Measurements from ENCODE around the gene PPIL4. TPM values are rescaled to one million over a fixed set of nuclear protein-coding genes. Genes with fewer than 3 reads are reported as not detected.

Gene PPIL4, protein sequence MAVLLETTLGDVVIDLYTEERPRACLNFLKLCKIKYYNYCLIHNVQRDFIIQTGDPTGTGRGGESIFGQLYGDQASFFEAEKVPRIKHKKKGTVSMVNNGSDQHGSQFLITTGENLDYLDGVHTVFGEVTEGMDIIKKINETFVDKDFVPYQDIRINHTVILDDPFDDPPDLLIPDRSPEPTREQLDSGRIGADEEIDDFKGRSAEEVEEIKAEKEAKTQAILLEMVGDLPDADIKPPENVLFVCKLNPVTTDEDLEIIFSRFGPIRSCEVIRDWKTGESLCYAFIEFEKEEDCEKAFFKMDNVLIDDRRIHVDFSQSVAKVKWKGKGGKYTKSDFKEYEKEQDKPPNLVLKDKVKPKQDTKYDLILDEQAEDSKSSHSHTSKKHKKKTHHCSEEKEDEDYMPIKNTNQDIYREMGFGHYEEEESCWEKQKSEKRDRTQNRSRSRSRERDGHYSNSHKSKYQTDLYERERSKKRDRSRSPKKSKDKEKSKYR
- 10 to 100 TPM; 15.1 to 50.6 (median 21.8) TPM for total RNA-seq

DNA sequence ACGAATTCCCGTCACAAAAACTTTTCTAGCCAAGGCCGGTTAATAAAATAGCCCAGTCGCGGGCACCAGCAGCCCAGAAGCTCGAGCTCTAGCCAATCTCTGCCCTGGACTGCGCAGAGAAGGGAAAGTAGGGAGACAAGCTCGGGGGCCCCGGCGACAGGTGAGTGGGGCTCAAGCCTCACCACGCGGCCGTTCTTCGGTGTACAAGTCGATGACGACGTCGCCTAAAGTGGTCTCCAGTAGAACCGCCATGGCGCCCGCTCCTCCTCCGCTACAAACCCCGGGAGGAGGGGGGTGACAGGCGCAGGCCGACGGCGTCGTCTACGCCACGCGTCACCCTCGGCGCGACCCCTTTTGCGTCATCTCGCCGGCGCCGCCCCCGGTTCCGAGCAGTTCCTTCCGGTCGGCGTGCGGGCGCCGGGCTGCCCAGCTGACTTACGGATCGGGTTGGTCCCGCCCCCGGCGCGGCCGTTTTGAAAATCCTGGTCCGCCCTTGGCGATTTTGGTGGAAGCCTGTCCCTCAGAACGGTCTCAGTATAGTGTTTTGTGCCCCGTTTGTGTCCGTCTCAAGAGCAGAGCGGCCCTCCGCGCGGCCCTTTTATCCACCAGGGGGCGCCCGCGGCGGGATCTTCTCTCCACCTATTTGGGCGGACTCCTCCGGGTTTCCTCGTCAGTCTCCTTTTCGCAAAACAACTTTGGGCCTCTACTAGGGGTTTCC is at the start of gene PPIL4:
Gene PPIL4, minus strand, starts transcription at position 290 of the 718 bp plus-strand sequence. Its CDS starts 38 bp downstream, at position 252.
- H3K4me1 ChIP-seq, result peaks cover 22 to 37% (median 23%) of the 10 kb centered on the region in 4 donors
- ATAC-seq (ENCODE audit: low FRiP score in 2 of 2), result peak; percentile 99
- H3K27me3 ChIP-seq, result no peaks in the 10 kb centered on the region
- no peaks in the 10 kb centered on the region for H3K9me3 ChIP-seq
- DNase-seq, result peak; percentile 94 to 100
- TF ChIP-seq POLR2AphosphoS5 (IDR thresholded peaks at IDR 0.05) (peak; percentile 97 to 98), EP300 (IDR thresholded peaks at IDR 0.05) (peak in 2 of 4 donors; percentile 75 to 94), POLR2A (IDR thresholded peaks at IDR 0.05) (peak; percentile 37 to 93 (median 86))
- TF ChIP-seq, protein P1, sequence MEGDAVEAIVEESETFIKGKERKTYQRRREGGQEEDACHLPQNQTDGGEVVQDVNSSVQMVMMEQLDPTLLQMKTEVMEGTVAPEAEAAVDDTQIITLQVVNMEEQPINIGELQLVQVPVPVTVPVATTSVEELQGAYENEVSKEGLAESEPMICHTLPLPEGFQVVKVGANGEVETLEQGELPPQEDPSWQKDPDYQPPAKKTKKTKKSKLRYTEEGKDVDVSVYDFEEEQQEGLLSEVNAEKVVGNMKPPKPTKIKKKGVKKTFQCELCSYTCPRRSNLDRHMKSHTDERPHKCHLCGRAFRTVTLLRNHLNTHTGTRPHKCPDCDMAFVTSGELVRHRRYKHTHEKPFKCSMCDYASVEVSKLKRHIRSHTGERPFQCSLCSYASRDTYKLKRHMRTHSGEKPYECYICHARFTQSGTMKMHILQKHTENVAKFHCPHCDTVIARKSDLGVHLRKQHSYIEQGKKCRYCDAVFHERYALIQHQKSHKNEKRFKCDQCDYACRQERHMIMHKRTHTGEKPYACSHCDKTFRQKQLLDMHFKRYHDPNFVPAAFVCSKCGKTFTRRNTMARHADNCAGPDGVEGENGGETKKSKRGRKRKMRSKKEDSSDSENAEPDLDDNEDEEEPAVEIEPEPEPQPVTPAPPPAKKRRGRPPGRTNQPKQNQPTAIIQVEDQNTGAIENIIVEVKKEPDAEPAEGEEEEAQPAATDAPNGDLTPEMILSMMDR (IDR thresholded peaks at IDR 0.05), result peak; percentile 69 to 95 (median 80)
- peak within 1 kb of the TSS; percentile 96 to 98 (median 98) for H3K27ac ChIP-seq
- WGBS, 2 donors, result 0 to 2% methylated on average over 14 to 64 of the region's 71 CpGs
- peaks cover 0 to 4% (median under 1%) of the 10 kb centered on the region in 4 donors for H3K36me3 ChIP-seq
- H3K4me3 ChIP-seq, result peak within 1 kb of the TSS; percentile 80 to 96 (median 94)

DNA sequence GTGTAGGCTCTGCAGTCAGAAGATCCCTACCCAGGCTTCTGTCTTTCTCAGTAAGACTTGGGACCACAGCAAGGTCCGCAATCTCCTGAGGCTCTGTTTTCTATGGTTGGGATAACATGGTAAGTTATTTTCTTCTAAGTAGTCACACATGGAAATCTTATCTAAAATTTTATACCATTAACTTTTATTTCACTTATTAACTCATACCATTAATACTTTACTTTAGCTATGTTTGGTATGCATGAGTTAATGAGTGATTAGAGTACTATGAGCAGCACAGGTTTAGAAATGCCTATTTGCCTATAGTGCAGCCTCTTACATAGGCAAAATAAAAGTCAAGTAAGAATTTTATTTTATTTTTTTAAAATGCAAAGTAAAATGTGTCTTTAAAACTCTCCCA is 47.6 kb upstream of the PPIL4 start:
- Histone ChIP-seq H3K27me3 (no peaks in the 10 kb centered on the region), H3K4me3 (no peak overlapping the region), H3K4me1 (no peaks in the 10 kb centered on the region), H3K9me3 (no peaks in the 10 kb centered on the region), H3K27ac (no peak overlapping the region), H3K36me3 (peaks cover 3 to 88% (median 60%) of the 10 kb centered on the region in 4 donors)
- DNase-seq (no peak), ATAC-seq (ENCODE audit: low FRiP score in 2 of 2) (no peak)
- TF ChIP-seq, protein P1 (IDR thresholded peaks at IDR 0.05), result no peak
- TF ChIP-seq POLR2A (IDR thresholded peaks at IDR 0.05) (no peak), EP300 (IDR thresholded peaks at IDR 0.05) (no peak), POLR2AphosphoS5 (IDR thresholded peaks at IDR 0.05) (no peak)
- WGBS, 2 donors, result 95 to 97% methylated on average over 1 of the region's 1 CpG

DNA sequence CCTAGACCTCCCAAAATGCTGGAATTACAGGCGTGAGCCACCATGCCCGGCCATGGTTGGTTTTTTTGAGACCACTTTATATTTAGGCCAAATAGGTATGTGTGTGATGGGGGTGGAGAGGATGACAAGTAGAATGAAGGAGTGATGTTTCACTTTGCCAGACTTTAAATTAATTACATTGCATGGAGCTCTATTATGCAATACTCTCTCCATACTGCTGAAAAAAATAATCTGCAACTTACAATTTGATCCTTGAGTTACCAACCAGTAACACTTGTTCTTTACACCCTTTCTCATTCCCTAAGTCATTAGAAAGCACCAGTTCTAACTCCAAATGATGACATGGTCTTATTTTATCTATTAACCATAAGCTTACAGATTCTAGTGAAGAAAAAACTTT is 47.1 kb upstream of the PPIL4 start:
- Histone ChIP-seq H3K27me3 (no peaks in the 10 kb centered on the region), H3K4me1 (no peaks in the 10 kb centered on the region), H3K9me3 (no peaks in the 10 kb centered on the region), H3K36me3 (peaks cover 3 to 83% (median 58%) of the 10 kb centered on the region in 4 donors), H3K27ac (no peak overlapping the region), H3K4me3 (no peak overlapping the region)
- TF ChIP-seq, protein P1 (IDR thresholded peaks at IDR 0.05), result no peak
- TF ChIP-seq EP300 (IDR thresholded peaks at IDR 0.05) (no peak), POLR2A (IDR thresholded peaks at IDR 0.05) (no peak), POLR2AphosphoS5 (IDR thresholded peaks at IDR 0.05) (no peak)
- ATAC-seq (ENCODE audit: low FRiP score in 2 of 2) (no peak), DNase-seq (no peak)
- 100% methylated on average over 2 of the region's 2 CpGs for WGBS, 2 donors

DNA sequence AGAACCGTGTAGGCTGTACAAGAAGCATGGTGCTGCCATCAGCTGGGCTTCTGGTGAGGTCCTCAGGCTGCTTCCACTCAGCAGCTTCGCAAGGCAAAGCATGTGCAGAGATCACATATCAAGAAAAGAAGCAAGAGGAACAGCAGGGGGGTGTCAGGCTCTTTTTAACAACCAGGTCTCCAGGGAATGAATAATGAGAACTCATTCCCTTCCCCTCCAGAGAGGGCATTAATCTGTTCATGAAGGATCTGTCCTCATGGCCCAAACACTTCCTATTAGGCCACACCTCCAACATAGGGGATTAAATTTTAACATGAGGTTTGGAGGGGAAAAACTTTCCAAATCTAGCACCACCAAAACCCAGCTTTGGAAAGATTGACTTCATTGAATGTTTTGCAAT is 40.3 kb upstream of the PPIL4 start:
- ATAC-seq (ENCODE audit: low FRiP score in 2 of 2) (no peak), DNase-seq (no peak)
- no peaks in the 10 kb centered on the region for H3K9me3 ChIP-seq
- peaks cover 0 to 75% (median 28%) of the 10 kb centered on the region in 4 donors for H3K36me3 ChIP-seq
- WGBS, 2 donors, result 97 to 100% methylated on average over 2 of the region's 2 CpGs
- H3K27ac ChIP-seq, result no peak overlapping the region
- no peak overlapping the region for H3K4me3 ChIP-seq
- no peak for TF ChIP-seq POLR2AphosphoS5 (IDR thresholded peaks at IDR 0.05)
- TF ChIP-seq EP300 (IDR thresholded peaks at IDR 0.05), result no peak
- TF ChIP-seq, protein P1 (IDR thresholded peaks at IDR 0.05), result no peak
- TF ChIP-seq POLR2A (IDR thresholded peaks at IDR 0.05), result no peak
- no peaks in the 10 kb centered on the region for H3K4me1 ChIP-seq
- H3K27me3 ChIP-seq, result no peaks in the 10 kb centered on the region
